Type B pancreatic cell (in vitro differentiated cells): ENCODE measurements around the gene BCL11A. TPM values are rescaled to one million over a fixed set of nuclear protein-coding genes. Genes with fewer than 3 reads are reported as not detected.
"Not testable (repeated sequence)": the region's sequence is repeated elsewhere in the genome, so short reads cannot be mapped to it uniquely, and the experiment has no call there.

ENCODE experiments used
- DNase-seq: peaks from one replicate; pipeline ENCODE4 v3.0.0; 2021; ENCODE audit warnings: mixed read lengths; ENCODE audit not compliant: unreplicated experiment; ENCODE audit errors: extremely low spot score
- H3K27ac Mint-ChIP-seq: 2 replicates; pipeline ENCODE4 v1.8.0; 2021; ENCODE audit warnings: mild to moderate bottlenecking, mixed read lengths
- H3K27me3 Mint-ChIP-seq: 2 replicates; pipeline ENCODE4 v1.8.0; 2021; ENCODE audit warnings: mixed read lengths
- H3K36me3 Mint-ChIP-seq: 2 replicates; pipeline ENCODE4 v1.8.0; 2021; ENCODE audit warnings: mixed read lengths
- H3K4me1 Mint-ChIP-seq: one replicate; pipeline ENCODE4 v1.8.0; 2021; ENCODE audit warnings: mixed read lengths; ENCODE audit not compliant: unreplicated experiment
- H3K4me3 Mint-ChIP-seq: 2 replicates; pipeline ENCODE4 v1.8.0; 2021; ENCODE audit warnings: mild to moderate bottlenecking, mixed read lengths
- H3K9me3 Mint-ChIP-seq: 2 replicates; pipeline ENCODE4 v1.8.0; 2021; ENCODE audit warnings: mixed read lengths
- total RNA-seq: library from RNA; stranded (reverse); gene quantifications from 2 replicates; pipeline ENCODE4 v1.2.1, GENCODE V29; 2021; ENCODE audit warnings: low replicate concordance
- TF ChIP-seq, protein P1 (sequence below): fragments of 200-600 bp; sonication (generic); conservative IDR thresholded peaks from 2 replicates; pipeline ENCODE4 v1.5.0; 2021; ENCODE audit warnings: antibody characterized with exemption, mild to moderate bottlenecking

The BCL11A gene
- total RNA-seq, 1 donor from 2014 or later, result 53.1 TPM

DNA sequence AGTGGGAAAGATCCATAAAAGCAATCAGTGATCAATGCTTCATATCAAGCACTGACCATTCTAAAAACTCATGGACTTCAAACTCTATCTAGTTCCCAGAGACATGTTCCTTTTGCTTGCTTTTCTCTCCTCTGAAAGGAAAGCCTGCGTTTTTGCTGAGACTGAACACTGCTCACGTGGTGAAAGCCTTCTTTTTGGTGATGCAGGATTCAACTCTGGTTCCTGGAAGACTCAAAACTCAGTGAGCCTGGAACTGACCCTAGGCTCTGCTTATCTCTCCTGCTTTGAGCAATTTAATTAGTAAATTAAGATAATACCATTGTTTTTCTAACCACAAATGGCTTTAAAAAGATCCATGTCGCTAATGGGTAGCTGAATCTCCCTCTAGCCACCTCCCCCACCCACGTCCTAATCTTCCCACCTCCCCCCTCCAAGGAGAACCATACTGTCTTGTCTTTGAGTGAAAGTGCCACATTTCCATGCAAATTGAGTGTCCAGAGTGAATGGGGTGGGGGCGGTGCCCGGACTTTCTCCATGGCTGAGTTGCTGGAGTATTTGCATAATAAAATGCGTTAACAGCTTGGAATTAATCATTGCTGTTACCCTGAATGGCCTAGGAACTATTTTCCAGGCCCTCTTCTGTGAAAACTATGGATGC lies 130.5 kb downstream of the BCL11A start:
- Mint-ChIP-seq H3K27ac (no peak overlapping the region), H3K4me1 (peaks cover 9% of the 10 kb centered on the region), H3K9me3 (no peaks in the 10 kb centered on the region), H3K27me3 (peaks cover 21% of the 10 kb centered on the region), H3K4me3 (no peak overlapping the region), H3K36me3 (no peaks in the 10 kb centered on the region)
- TF ChIP-seq, protein P1, sequence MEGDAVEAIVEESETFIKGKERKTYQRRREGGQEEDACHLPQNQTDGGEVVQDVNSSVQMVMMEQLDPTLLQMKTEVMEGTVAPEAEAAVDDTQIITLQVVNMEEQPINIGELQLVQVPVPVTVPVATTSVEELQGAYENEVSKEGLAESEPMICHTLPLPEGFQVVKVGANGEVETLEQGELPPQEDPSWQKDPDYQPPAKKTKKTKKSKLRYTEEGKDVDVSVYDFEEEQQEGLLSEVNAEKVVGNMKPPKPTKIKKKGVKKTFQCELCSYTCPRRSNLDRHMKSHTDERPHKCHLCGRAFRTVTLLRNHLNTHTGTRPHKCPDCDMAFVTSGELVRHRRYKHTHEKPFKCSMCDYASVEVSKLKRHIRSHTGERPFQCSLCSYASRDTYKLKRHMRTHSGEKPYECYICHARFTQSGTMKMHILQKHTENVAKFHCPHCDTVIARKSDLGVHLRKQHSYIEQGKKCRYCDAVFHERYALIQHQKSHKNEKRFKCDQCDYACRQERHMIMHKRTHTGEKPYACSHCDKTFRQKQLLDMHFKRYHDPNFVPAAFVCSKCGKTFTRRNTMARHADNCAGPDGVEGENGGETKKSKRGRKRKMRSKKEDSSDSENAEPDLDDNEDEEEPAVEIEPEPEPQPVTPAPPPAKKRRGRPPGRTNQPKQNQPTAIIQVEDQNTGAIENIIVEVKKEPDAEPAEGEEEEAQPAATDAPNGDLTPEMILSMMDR, result no peak
- DNase-seq, result no peak

DNA sequence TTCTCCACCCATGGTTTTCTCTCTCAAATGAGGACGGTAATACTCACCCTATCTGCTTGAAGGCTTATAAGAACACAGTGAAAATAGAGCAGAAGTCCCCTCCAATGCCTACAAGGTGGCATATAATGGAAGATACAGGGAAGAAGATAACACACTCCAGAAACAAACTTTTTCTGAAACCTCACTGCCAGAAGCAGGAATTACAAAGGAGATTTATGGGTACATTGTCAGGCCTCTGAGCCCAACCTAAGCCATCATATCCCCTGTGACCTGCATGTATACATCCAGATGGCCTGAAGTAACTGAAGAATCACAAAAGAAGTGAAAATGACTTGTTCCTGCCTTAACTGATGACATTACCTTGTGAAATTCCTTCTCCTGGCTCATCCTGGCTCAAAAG lies 136.2 kb downstream of the BCL11A start:
- peak overlapping the region; percentile 63 for H3K27ac Mint-ChIP-seq

DNA sequence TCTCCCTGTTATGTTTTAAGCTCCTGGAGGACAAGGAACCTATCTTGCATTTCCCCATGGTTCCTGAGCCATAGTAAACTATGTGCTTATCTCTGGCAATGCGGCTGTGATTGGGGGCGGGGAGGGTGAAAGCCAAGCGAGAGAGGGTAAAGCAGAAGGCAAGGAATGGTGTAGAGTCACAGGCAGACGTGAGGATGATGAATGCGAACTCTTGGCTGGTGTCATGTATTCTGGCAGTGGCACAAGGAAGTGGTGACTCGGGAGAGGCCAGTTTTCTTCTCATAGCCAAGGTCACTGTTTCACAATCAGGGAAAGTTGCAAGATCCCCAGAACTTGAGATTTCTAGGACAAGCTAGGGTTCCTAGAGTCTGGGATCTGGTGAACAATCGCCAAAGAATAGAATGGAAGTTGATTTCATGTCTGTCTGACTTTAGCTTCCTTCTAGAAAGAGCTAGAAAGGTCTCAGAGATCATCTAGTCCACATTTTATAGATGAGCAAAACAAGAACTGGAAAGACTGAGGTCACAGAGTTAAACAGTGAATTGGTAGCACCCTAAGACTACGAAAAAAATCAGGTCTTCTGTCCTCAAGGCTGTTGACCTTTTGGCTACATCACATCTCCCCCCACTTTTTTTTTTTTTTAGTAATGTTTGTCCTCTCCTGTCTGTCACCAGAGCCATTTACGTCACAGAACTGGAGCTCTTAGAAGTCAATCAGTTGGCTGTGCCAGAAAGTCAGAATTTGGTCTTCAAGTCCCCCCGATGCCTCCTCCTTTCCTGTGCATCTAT lies 137.0 kb downstream of the BCL11A start:
- Mint-ChIP-seq H3K36me3 (peaks cover 4% of the 10 kb centered on the region), H3K27me3 (peaks cover 40% of the 10 kb centered on the region), H3K9me3 (peaks cover 8% of the 10 kb centered on the region), H3K4me3 (no peak overlapping the region), H3K4me1 (peaks cover 22% of the 10 kb centered on the region), H3K27ac (no peak overlapping the region)
- TF ChIP-seq, protein P1, result no peak
- no peak for DNase-seq

More for the DNA sequence above, 136.2 kb downstream of the BCL11A start:
- Mint-ChIP-seq H3K4me1 (peaks cover 17% of the 10 kb centered on the region), H3K27me3 (peaks cover 36% of the 10 kb centered on the region)
- H3K4me3 Mint-ChIP-seq, H3K36me3 Mint-ChIP-seq, H3K9me3 Mint-ChIP-seq, DNase-seq: not testable (repeated sequence)

DNA sequence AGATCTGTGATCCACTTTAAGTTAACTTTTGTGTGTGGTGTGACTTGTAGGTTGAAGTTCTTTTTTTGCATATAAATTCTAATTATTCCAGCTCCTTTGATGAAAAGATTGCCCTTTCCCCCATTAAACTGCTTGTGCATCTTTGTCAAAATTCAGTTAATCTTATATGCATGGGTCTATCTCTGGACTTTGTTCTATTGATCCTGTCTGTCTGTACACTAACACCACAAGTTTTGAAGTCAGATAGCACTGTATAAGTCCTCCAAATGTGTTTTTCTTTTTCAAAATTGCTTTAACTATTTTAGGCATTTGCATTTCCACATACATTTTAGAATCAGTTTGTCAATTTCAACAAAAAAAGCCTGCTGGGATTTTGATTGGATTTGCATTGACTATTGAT lies 137.6 kb downstream of the BCL11A start:
- H3K36me3 Mint-ChIP-seq, result peaks cover 4% of the 10 kb centered on the region
- H3K4me1 Mint-ChIP-seq, result peaks cover 22% of the 10 kb centered on the region
- TF ChIP-seq, protein P1, result no peak
- no peak overlapping the region for H3K4me3 Mint-ChIP-seq
- H3K27me3 Mint-ChIP-seq, result peaks cover 41% of the 10 kb centered on the region
- no peak overlapping the region for H3K27ac Mint-ChIP-seq
- no peak for DNase-seq
- H3K9me3 Mint-ChIP-seq, result peaks cover 8% of the 10 kb centered on the region

DNA sequence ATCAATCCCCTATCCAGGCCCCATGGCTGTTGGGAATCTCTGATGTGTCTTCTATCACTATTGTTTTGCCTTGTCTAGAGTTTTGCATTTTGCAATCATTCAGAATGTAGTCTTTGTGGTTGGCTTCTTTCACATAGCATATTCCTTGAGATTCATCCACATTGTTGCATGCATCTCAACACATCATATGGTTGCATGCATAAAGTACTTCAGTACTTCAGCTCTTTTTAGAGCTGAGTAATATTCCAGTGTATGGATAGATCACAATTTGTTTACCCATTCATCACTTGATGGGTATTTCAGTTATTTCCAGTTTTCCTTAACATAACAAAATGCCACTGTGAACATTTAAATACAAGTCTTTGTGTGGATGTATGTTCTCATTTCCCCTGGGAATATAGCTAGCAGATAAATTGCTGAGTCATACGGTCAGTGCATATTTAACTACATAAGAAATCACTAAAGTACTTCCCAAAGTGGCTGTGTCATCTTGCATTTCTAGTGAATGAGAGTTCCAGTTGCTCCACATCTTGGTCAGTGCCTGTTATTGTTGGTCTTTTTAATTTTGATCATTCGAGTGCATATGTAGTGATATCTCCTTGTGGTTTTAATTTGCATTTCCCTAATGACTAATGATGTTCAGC lies 138.8 kb downstream of the BCL11A start:
- no peak for DNase-seq
- Mint-ChIP-seq H3K27ac (no peak overlapping the region), H3K36me3 (peaks cover 4% of the 10 kb centered on the region), H3K4me1 (peaks cover 31% of the 10 kb centered on the region), H3K9me3 (peaks cover 8% of the 10 kb centered on the region), H3K27me3 (peaks cover 42% of the 10 kb centered on the region), H3K4me3 (no peak overlapping the region)
- TF ChIP-seq, protein P1, result no peak

DNA sequence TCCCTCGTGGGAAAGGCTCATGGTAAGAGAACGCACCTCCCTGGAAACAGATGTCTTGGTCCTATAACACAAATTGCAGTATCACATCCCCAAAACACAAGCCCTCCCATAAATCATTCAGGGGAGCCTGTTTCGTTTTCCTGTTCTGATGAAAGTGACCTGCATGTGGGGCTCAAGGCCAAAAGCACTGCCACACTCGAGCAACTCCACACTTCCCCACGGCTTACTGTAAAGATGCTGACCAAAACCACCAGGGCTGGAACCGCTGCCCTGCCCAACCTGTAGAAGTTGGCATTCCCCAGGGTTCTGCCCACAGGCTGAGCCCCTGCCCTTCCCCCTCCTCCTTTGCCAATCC lies 139.7 kb downstream of the BCL11A start:
- no peak for DNase-seq
- TF ChIP-seq, protein P1, result no peak
- Mint-ChIP-seq H3K9me3 (peaks cover 8% of the 10 kb centered on the region), H3K27ac (no peak overlapping the region), H3K27me3 (peaks cover 39% of the 10 kb centered on the region), H3K4me3 (no peak overlapping the region), H3K36me3 (peaks cover 4% of the 10 kb centered on the region), H3K4me1 (peaks cover 39% of the 10 kb centered on the region)
